OCI-LY3 (cell line): ENCODE results near the gene STX1B.
A peak's percentile ranks its signal among the peaks of the same experiment; 100 is the strongest.

Experiments
- H2AFZ ChIP-seq: fragments of 200-600, 300-600 bp; shearing (Covaris generic); 2 replicates; pipeline ENCODE4 v1.6.0; 2014; ENCODE audit warnings: antibody characterized with exemption, low read depth, low read length
- H3K27ac ChIP-seq: fragments of 200-600, 300-600 bp; sonication (generic); 2 replicates; pipeline ENCODE4 v1.5.1; 2014; ENCODE audit warnings: mild to moderate bottlenecking, low read length, moderate library complexity, mixed read lengths
- H3K27me3 ChIP-seq: fragments of 200-600, 300-600 bp; sonication (generic); 2 replicates; pipeline ENCODE4 v1.6.1; 2014; ENCODE audit warnings: low read depth, low read length, mixed read lengths
- H3K36me3 ChIP-seq: fragments of 200-600, 300-600 bp; sonication (generic); replicated peaks from 2 replicates; pipeline ENCODE3; 2014; ENCODE audit warnings: low read depth, low read length, mixed read lengths
- H3K4me1 ChIP-seq: fragments of 300-600, 200-600 bp; sonication (generic); 2 replicates; pipeline ENCODE4 v1.6.1; 2014; ENCODE audit warnings: low read length, mixed read lengths
- H3K4me2 ChIP-seq: fragments of 200-600, 300-600 bp; sonication (generic); 2 replicates; pipeline ENCODE4 v1.6.1; 2014; ENCODE audit warnings: low read length, mixed read lengths
- H3K4me3 ChIP-seq: fragments of 300-600, 200-600 bp; sonication (generic); 2 replicates; pipeline ENCODE4 v1.5.1; 2014; ENCODE audit warnings: antibody characterized with exemption, mild to moderate bottlenecking, low read length, moderate library complexity
- H3K79me2 ChIP-seq: fragments of 300-600, 200-600 bp; shearing (Covaris generic); 2 replicates; pipeline ENCODE4 v1.6.1; 2014; ENCODE audit warnings: mild to moderate bottlenecking, low read length, mixed read lengths
- H3K9ac ChIP-seq: fragments of 300-600, 200-600 bp; shearing (Covaris generic); 2 replicates; pipeline ENCODE4 v1.6.0; 2014; ENCODE audit warnings: mild to moderate bottlenecking, low read length, moderate library complexity
- H3K9me3 ChIP-seq: fragments of 200-600, 300-600 bp; shearing (Covaris generic); 2 replicates; pipeline ENCODE4 v1.6.1; 2014; ENCODE audit warnings: low read length, mixed read lengths; ENCODE audit not compliant: insufficient read depth
- H4K20me1 ChIP-seq: fragments of 200-600, 300-600 bp; sonication (generic); 2 replicates; pipeline ENCODE4 v1.6.1; 2016; ENCODE audit warnings: low read length, mixed read lengths; ENCODE audit not compliant: insufficient read depth
- CTCF ChIP-seq: fragments of 200-600, 300-600 bp; sonication (generic); IDR thresholded peaks from 2 replicates; pipeline ENCODE4 v1.5.1; 2014; ENCODE audit warnings: antibody characterized with exemption, low read length, low read depth
- EZH2phosphoT487 ChIP-seq: fragments of 200-600 bp; shearing (Covaris generic); IDR thresholded peaks from 2 replicates; pipeline ENCODE4 v1.6.1; 2018; ENCODE audit warnings: antibody characterized with exemption, mixed run types, low read depth

Gene STX1B

GRCh38 chr16:30950516-30951065 lies 59.8 kb downstream of the STX1B start:
- Histone ChIP-seq H3K27ac (peak overlapping the region; percentile 77; the same call in 1 of the 2 replicates), H4K20me1 (peaks cover 8% of the 10 kb centered on the region; the same call in 1 of the 2 replicates), H3K4me2 (peak overlapping the region; percentile 91), H3K79me2 (peaks cover 23% of the 10 kb centered on the region), H3K9ac (peak overlapping the region; percentile 100), H3K9me3 (no peaks in the 10 kb centered on the region), H2AFZ (no peak overlapping the region), H3K27me3 (no peaks in the 10 kb centered on the region), H3K36me3 (peaks cover 4% of the 10 kb centered on the region), H3K4me3 (peak overlapping the region; percentile 100), H3K4me1 (peaks cover 10% of the 10 kb centered on the region)
- TF ChIP-seq CTCF (no peak), EZH2phosphoT487 (no peak)

GRCh38 chr16:30949650-30950515 lies 60.6 kb downstream of the STX1B start:
- no peaks in the 10 kb centered on the region for H3K27me3 ChIP-seq
- H3K4me3 ChIP-seq = peak overlapping the region; percentile 100
- peak; percentile 33 for TF ChIP-seq CTCF
- no peak for TF ChIP-seq EZH2phosphoT487
- peaks cover 23% of the 10 kb centered on the region for H3K79me2 ChIP-seq
- H3K4me2 ChIP-seq = peak overlapping the region; percentile 91
- no peak overlapping the region for H2AFZ ChIP-seq
- peak overlapping the region; percentile 100 for H3K9ac ChIP-seq
- peak overlapping the region; percentile 77 for H3K27ac ChIP-seq
- H3K4me1 ChIP-seq = peaks cover 10% of the 10 kb centered on the region
- H4K20me1 ChIP-seq = peaks cover 8% of the 10 kb centered on the region; the same call in 1 of the 2 replicates
- peaks cover 7% of the 10 kb centered on the region for H3K36me3 ChIP-seq
- H3K9me3 ChIP-seq = no peaks in the 10 kb centered on the region

GRCh38 chr16:30948667-30949649 lies 61.5 kb downstream of the STX1B start, which contains the start of gene ORAI3:
Gene ORAI3 (plus strand): TSS chr16:30949068. CDS start chr16:30949290, 222 bp downstream.
- H3K27me3 ChIP-seq = no peaks in the 10 kb centered on the region
- H3K36me3 ChIP-seq = peaks cover 13% of the 10 kb centered on the region
- peak within 1 kb of the TSS; percentile 81 for H2AFZ ChIP-seq
- peak within 1 kb of the TSS; percentile 77 for H3K27ac ChIP-seq
- H3K4me3 ChIP-seq = peak within 1 kb of the TSS; percentile 100
- peak within 1 kb of the TSS; percentile 91 for H3K4me2 ChIP-seq
- TF ChIP-seq CTCF = no peak
- no peak for TF ChIP-seq EZH2phosphoT487
- H3K9me3 ChIP-seq = no peaks in the 10 kb centered on the region
- H3K4me1 ChIP-seq = peaks cover 10% of the 10 kb centered on the region
- H4K20me1 ChIP-seq = peaks cover 8% of the 10 kb centered on the region; the same call in 1 of the 2 replicates
- H3K79me2 ChIP-seq = peaks cover 23% of the 10 kb centered on the region
- H3K9ac ChIP-seq = peak within 1 kb of the TSS; percentile 100
